K562 (cell line): Measurements from ENCODE around the gene HNRNPK. TPM values are rescaled to one million over a fixed set of nuclear protein-coding genes. Genes with fewer than 3 reads are reported as not detected.

Experiments used
- ATAC-seq: fragments of 200-7000 bp; cut with Tn5 transposase; 3 replicates; pipeline ENCODE4 v1.9.1; 2020; ENCODE audit warnings: moderate library complexity
- BruUV-seq: library from RNA; stranded (reverse); fragments of 400-500 nt; replicated peaks from 2 replicates; lab custom pipeline; 2021; lab: Mats Ljungman, UMichigan
- CTCF ChIA-PET: fragments of 300-600 bp; formaldehyde crosslinking; extraction: SDS; loops from one replicate; lab custom pipeline; 2021; ENCODE audit warnings: low intra/inter-chr PET ratio; lab: Yijun Ruan, JAX
- POLR2A ChIA-PET: fragments of 300-600, 350-650 bp; sonication (Branson Sonifier 250); formaldehyde crosslinking; extraction: SDS; loops from one replicate; lab custom pipeline; 2021; ENCODE audit warnings: antibody characterized with exemption, inconsistent platforms; lab: Yijun Ruan, JAX
- DNase-seq, 4 experiments: peaks; one replicate each; pipeline versions ENCODE4 v3.0.0 to v3.0.0-alpha.2; 2011 to 2018; ENCODE audit warnings: low spot score in 3 of 4, mixed read lengths in 3 of 4; ENCODE audit errors: extremely low read depth in 1 of 4
- FAIRE-seq: peaks from 2 replicates; lab custom pipeline; 2011; peaks lifted over from hg19 to GRCh38; lab: Jason Lieb, UNC
- H2AFZ ChIP-seq: 2 replicates; pipeline ENCODE4 v1.6.0; 2011; ENCODE audit warnings: low read depth, low read length, control low read depth, inconsistent platforms
- H3K27ac ChIP-seq: fragments of 200-600 bp; 3 replicates; pipeline ENCODE4 v1.8.0; 2011; ENCODE audit warnings: low read depth, mild to moderate bottlenecking, control low read depth, inconsistent platforms, low read length, moderate library complexity, mixed read lengths; ENCODE audit errors: extremely low read depth
- H3K27me3 ChIP-seq, 2 experiments: fragments of 300-600 bp in 1 of 2; 2 replicates in 1 of 2; 3 replicates in 1 of 2; pipeline versions ENCODE4 v1.6.0 to v1.8.0; 2011; ENCODE audit warnings: inconsistent platforms in 2 of 2, low read length in 2 of 2, mild to moderate bottlenecking in 1 of 2, mixed read lengths in 1 of 2, moderate library complexity in 1 of 2; ENCODE audit not compliant: control insufficient read depth in 2 of 2, insufficient read depth in 2 of 2
- H3K36me3 ChIP-seq: fragments of 300-600 bp; 3 replicates; pipeline ENCODE4 v1.8.0; 2011; ENCODE audit warnings: mild to moderate bottlenecking, low read length, inconsistent platforms; ENCODE audit not compliant: control insufficient read depth, insufficient read depth
- H3K4me1 ChIP-seq, 2 experiments: fragments of 200-600 bp in 1 of 2; replicated peaks in 1 of 2; 2 replicates in 1 of 2; 3 replicates in 1 of 2; pipeline versions ENCODE4 v1.5.1 to v1.8.0; 2011; ENCODE audit warnings: inconsistent platforms in 2 of 2, low read length in 2 of 2, mild to moderate bottlenecking in 1 of 2, mixed read lengths in 1 of 2, moderate library complexity in 1 of 2; ENCODE audit not compliant: control insufficient read depth in 2 of 2, insufficient read depth in 2 of 2
- H3K4me2 ChIP-seq: 2 replicates; pipeline ENCODE4 v1.6.1; 2011; ENCODE audit warnings: low read length, control low read depth, inconsistent platforms, mixed read lengths; ENCODE audit not compliant: insufficient read depth
- H3K4me3 ChIP-seq: fragments of 200-600 bp; sonication (generic), shearing (Covaris generic); 2 replicates; pipeline ENCODE4 v1.5.1; 2016; ENCODE audit warnings: control low read depth, inconsistent platforms
- H3K79me2 ChIP-seq: fragments of 200-600 bp; 3 replicates; pipeline ENCODE4 v1.8.0; 2011; ENCODE audit warnings: low read length, inconsistent platforms; ENCODE audit not compliant: control insufficient read depth, insufficient read depth
- H3K9ac ChIP-seq, 2 experiments: 2 replicates each; pipeline versions ENCODE4 v1.6.0 to v1.6.1; 2011; ENCODE audit warnings: low read depth in 2 of 2, low read length in 2 of 2, control low read depth in 1 of 2, inconsistent platforms in 1 of 2, mild to moderate bottlenecking in 1 of 2, mixed read lengths in 1 of 2; ENCODE audit not compliant: insufficient read depth in 1 of 2
- H3K9me1 ChIP-seq: one replicate; pipeline ENCODE4 v1.6.0; 2011; ENCODE audit warnings: inconsistent platforms, mild to moderate bottlenecking, low read length, moderate library complexity; ENCODE audit not compliant: control insufficient read depth, insufficient read depth
- H3K9me3 ChIP-seq: replicated peaks from 2 replicates; pipeline ENCODE4 v1.5.1; 2011; ENCODE audit warnings: low read depth, low read length, inconsistent platforms; ENCODE audit not compliant: control insufficient read depth, insufficient read depth
- H4K20me1 ChIP-seq: replicated peaks from 2 replicates; pipeline ENCODE4 v1.6.1; 2011; ENCODE audit warnings: low read length, inconsistent platforms, mixed read lengths; ENCODE audit not compliant: control insufficient read depth, insufficient read depth
- DIDO1 ChIP-seq: fragments of 450-650 bp; IDR thresholded peaks from 2 replicates; pipeline ENCODE4 v1.6.1; 2016; ENCODE audit warnings: low read depth, missing biosample characterization, missing genetic modification characterization
- EHMT2 ChIP-seq: fragments of 450-650 bp; IDR thresholded peaks from 2 replicates; pipeline ENCODE4 v1.6.1; 2018; ENCODE audit warnings: antibody characterized with exemption
- EP300 ChIP-seq: IDR thresholded peaks from 2 replicates; pipeline ENCODE4 v1.6.1; 2012; ENCODE audit warnings: low read length, improper control_type of control experiment
- ESRRA ChIP-seq: fragments of 450-650 bp; IDR thresholded peaks from 2 replicates; pipeline ENCODE4 v1.6.1; 2014; ENCODE audit warnings: low read depth, mild to moderate bottlenecking, moderate library complexity, borderline replicate concordance
- ETV1 ChIP-seq: fragments of 450-650 bp; conservative IDR thresholded peaks from 2 replicates; pipeline ENCODE4 v1.6.1; 2016; ENCODE audit warnings: missing genetic modification characterization, control low read depth, low read depth, missing compliant biosample characterization
- HDAC1 ChIP-seq, 2 experiments: fragments of 450-650 bp; IDR thresholded peaks; 2 replicates each; pipeline ENCODE4 v1.6.1; 2016 to 2017; ENCODE audit warnings: inconsistent platforms in 1 of 2, mild to moderate bottlenecking in 1 of 2, moderate library complexity in 1 of 2
- HSF4 ChIP-seq: fragments of 250-450 bp; sonication (Bioruptor Pico); IDR thresholded peaks from 2 replicates; pipeline ENCODE4 v2.1.2; 2022; ENCODE audit warnings: mild to moderate bottlenecking, moderate library complexity, borderline replicate concordance
- MAFK ChIP-seq: IDR thresholded peaks from 2 replicates; pipeline ENCODE4 v1.6.1; 2011; ENCODE audit warnings: low read length, improper control_type of control experiment
- NFIX ChIP-seq: fragments of 250-450 bp; sonication (Bioruptor Pico); IDR thresholded peaks from 2 replicates; pipeline ENCODE4 v1.4.0; 2020; ENCODE audit warnings: low read depth, mild to moderate bottlenecking, moderate library complexity
- NR4A1 ChIP-seq, 2 experiments: fragments of 250-450 bp in 1 of 2; fragments of 450-650 bp in 1 of 2; sonication (Bioruptor Pico) in 1 of 2; IDR thresholded peaks; 2 replicates each; pipeline versions ENCODE4 v1.4.0 to v1.6.1; 2016 to 2020; ENCODE audit warnings: mild to moderate bottlenecking in 2 of 2, missing compliant biosample characterization in 1 of 2, missing genetic modification characterization in 1 of 2, moderate library complexity in 1 of 2
- RB1 ChIP-seq: fragments of 450-650 bp; IDR thresholded peaks from 2 replicates; pipeline ENCODE4 v1.6.1; 2017; ENCODE audit warnings: low read depth, mild to moderate bottlenecking
- SP2 ChIP-seq: IDR thresholded peaks from 2 replicates; pipeline ENCODE4 v1.6.1; 2011; ENCODE audit warnings: mild to moderate bottlenecking, low read depth, low read length, moderate library complexity; ENCODE audit not compliant: poor library complexity, severe bottlenecking; ENCODE audit errors: extremely low read depth
- WHSC1 ChIP-seq: IDR thresholded peaks from one replicate; pipeline ENCODE4 v1.6.1; 2012; ENCODE audit warnings: low read length, control low read depth, inconsistent platforms
- XRCC4 ChIP-seq: IDR thresholded peaks from one replicate; pipeline ENCODE4 v1.6.1; 2011; ENCODE audit not compliant: insufficient read depth, insufficient read length; ENCODE audit errors: extremely low read depth
- ZC3H11A ChIP-seq: IDR thresholded peaks from 2 replicates; pipeline ENCODE4 v1.6.1; 2012; ENCODE audit warnings: low read depth, low read length, improper control_type of control experiment
- ZNF717 ChIP-seq: fragments of 250-450 bp; sonication (Bioruptor Pico); IDR thresholded peaks from 2 replicates; pipeline ENCODE4 v1.5.0; 2021
- WGBS: fragments of 100-300 bp; shearing (Covaris generic); methylation state at CpG from one replicate; pipeline ENCODE4 v1.1.6; 2016; ENCODE audit warnings: low coverage, mixed read lengths; ENCODE audit not compliant: insufficient coverage; ENCODE audit errors: missing lambda C conversion rate; 5-methylcytosine and 5-hydroxymethylcytosine counted together
- in situ Hi-C: fragments of 300-500 bp; cut with MboI; formaldehyde crosslinking; loops from 4 replicates; pipeline ENCODE4 v1.15.0; 2018; ENCODE audit warnings: inconsistent platforms, mixed read lengths
- intact Hi-C: fragments of 100-400 bp; cut with micrococcal nuclease; formaldehyde crosslinking; loops from 2 replicates; pipeline ENCODE4 v1.14.2; 2022
- polyA plus RNA-seq, 8 experiments: library from polyadenylated mRNA; depleted of rRNA in 4 of 8; stranded (reverse) in 5 of 8; unstranded in 3 of 8; fragments of >200 nt; fragmentation: Nextera tagmentation in 2 of 8; fragmentation: Illumina TruSeq in 1 of 8; extraction: Ambion mirVana in 2 of 8; extraction: Trizol in 1 of 8; gene quantifications; 2 replicates each; pipeline versions ENCODE4 v1.2.1 to v1.2.3, GENCODE V29; 2011 to 2014; ENCODE audit warnings: inconsistent platforms in 1 of 8, missing spikeins in 1 of 8
- total RNA-seq, 7 experiments: library from RNA; depleted of rRNA in 6 of 7; stranded (reverse); fragments of >200 nt in 6 of 7; fragmentation: Illumina TruSeq in 2 of 7; extraction: Trizol in 2 of 7; gene quantifications; 2 replicates each; pipeline versions ENCODE4 v1.2.1 to v1.2.3, GENCODE V29; 2011 to 2021; ENCODE audit warnings: low replicate concordance in 1 of 7

HNRNPK gene
- total and polyA plus RNA-seq, 9 of the 15 experiments (the other 6 are each of a cell fraction or from before 2014, with no cell fraction given), result 224 to 883 (median 618) TPM

- 70% methylated on average over 2 of the region's 3 CpGs for WGBS
- ATAC-seq, result no peak
- no peaks in the 10 kb centered on the region for H3K9me1 ChIP-seq
- no peak for FAIRE-seq
- H3K27ac ChIP-seq, result no peak overlapping the region
- POLR2A ChIA-PET, result no interaction called here
- no TSS peak for BruUV-seq
- peaks cover 32% of the 10 kb centered on the region for H3K36me3 ChIP-seq
- H3K4me1 ChIP-seq, result no peaks in the 10 kb centered on the region; a peak in 1 of 5 replicates
- in situ Hi-C loops, result no loop called here
- TF ChIP-seq ZNF717 (CRISPR knock-in tag), result no peak
- no peak for TF ChIP-seq HDAC1 (IDR thresholded peaks at IDR 0.05)
- TF ChIP-seq EP300, result no peak
- no peak for TF ChIP-seq DIDO1 (tag)
- TF ChIP-seq EHMT2, result no peak
- TF ChIP-seq RB1, result no peak
- no peak for TF ChIP-seq ZC3H11A
- TF ChIP-seq MAFK, result no peak
- TF ChIP-seq SP2, result no peak
- TF ChIP-seq ESRRA, result no peak
- TF ChIP-seq NR4A1 (CRISPR knock-in tag; IDR thresholded peaks at IDR 0.05), result no peak
- TF ChIP-seq NR4A1 (tag; IDR thresholded peaks at IDR 0.05), result no peak
- no peak for TF ChIP-seq XRCC4
- TF ChIP-seq NFIX (CRISPR knock-in tag), result no peak
- TF ChIP-seq WHSC1, result no peak
- no peak for TF ChIP-seq HSF4 (CRISPR knock-in tag)
- TF ChIP-seq ETV1 (tag), result no peak
- TF ChIP-seq, all 486 proteins: peak for 0
- H3K9ac ChIP-seq, result no peak overlapping the region
- H2AFZ ChIP-seq, result no peak overlapping the region
- no peaks in the 10 kb centered on the region for H3K27me3 ChIP-seq
- H3K4me2 ChIP-seq, result no peak overlapping the region
- H4K20me1 ChIP-seq, result no peaks in the 10 kb centered on the region
- CTCF ChIA-PET, result no interaction called here
- H3K79me2 ChIP-seq, result peaks cover 9% of the 10 kb centered on the region; the same call in 2 of the 3 replicates
- H3K9me3 ChIP-seq, result no peaks in the 10 kb centered on the region
- intact Hi-C loops, result no loop called here
- no peak overlapping the region for H3K4me3 ChIP-seq
- no peak for DNase-seq
These were observed 20.2 kb upstream of the HNRNPK start for GRCh38 chr9:84000186-84000585.
